ENCODE data around the gene CLDN24.

Gene CLDN24

DNA sequence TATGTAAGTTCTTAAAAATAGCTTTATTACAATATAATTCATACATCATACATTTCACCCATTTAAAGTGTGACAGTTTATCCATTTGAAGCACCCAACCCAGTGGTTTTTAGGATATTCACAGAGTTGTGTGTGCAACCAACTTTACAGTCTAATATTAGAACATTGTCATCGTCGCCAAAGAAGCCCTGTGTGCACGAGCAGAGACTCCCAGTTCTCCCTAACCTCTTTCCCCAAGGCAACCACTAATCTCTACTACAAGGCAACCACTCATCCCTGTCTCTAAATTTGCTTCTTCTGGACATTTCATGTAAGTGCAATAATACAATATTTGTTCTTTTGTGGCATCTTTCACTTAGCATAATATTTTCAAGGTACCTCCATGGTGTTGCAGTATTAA lies 49.8 kb downstream of the CLDN24 start:
- no peak for DNase-seq
